GM23248 (cell line): Measurements from ENCODE around the gene TSHZ2. TPM values are rescaled to one million over a fixed set of nuclear protein-coding genes. Genes with fewer than 3 reads are reported as not detected.
"Not testable (repeated sequence)": the region's sequence is repeated elsewhere in the genome, so short reads cannot be mapped to it uniquely, and the experiment has no call there.

Source experiments
- DNase-seq: peaks from one replicate; pipeline ENCODE4 v3.0.0-alpha.2; 2015
- H2AFZ ChIP-seq: fragments of 200-600 bp; sonication (generic); 2 replicates; pipeline ENCODE4 v1.6.1; 2016; ENCODE audit warnings: antibody characterized with exemption
- H3F3A ChIP-seq: fragments of 200-600 bp; sonication (generic); 2 replicates; pipeline ENCODE4 v1.6.1; 2016; ENCODE audit warnings: mild to moderate bottlenecking, antibody characterized with exemption, mixed run types; ENCODE audit not compliant: insufficient read depth
- H3K27ac ChIP-seq: fragments of 200-600 bp; sonication (generic); 2 replicates; pipeline ENCODE4 v1.5.1; 2016; ENCODE audit warnings: mild to moderate bottlenecking
- H3K27me3 ChIP-seq: fragments of 200-600 bp; sonication (generic); replicated peaks from 2 replicates; pipeline ENCODE4 v1.6.1; 2016; ENCODE audit warnings: mild to moderate bottlenecking; ENCODE audit not compliant: insufficient read depth
- H3K36me3 ChIP-seq: fragments of 200-600 bp; sonication (generic); 2 replicates; pipeline ENCODE4 v1.6.1; 2016; ENCODE audit warnings: low read depth, mild to moderate bottlenecking
- H3K4me1 ChIP-seq: fragments of 200-600 bp; sonication (generic); 2 replicates; pipeline ENCODE4 v1.6.1; 2016; ENCODE audit warnings: mild to moderate bottlenecking; ENCODE audit not compliant: insufficient read depth
- H3K4me2 ChIP-seq: fragments of 200-600 bp; sonication (generic); one replicate; pipeline ENCODE4 v1.6.1; 2016; ENCODE audit warnings: mild to moderate bottlenecking; ENCODE audit not compliant: unreplicated experiment
- H3K4me3 ChIP-seq: fragments of 200-600 bp; sonication (generic); 2 replicates; pipeline ENCODE4 v1.5.1; 2016; ENCODE audit warnings: mild to moderate bottlenecking
- H3K79me2 ChIP-seq: fragments of 200-600 bp; sonication (generic); 2 replicates; pipeline ENCODE4 v1.6.1; 2016; ENCODE audit warnings: mild to moderate bottlenecking; ENCODE audit not compliant: insufficient read depth
- H3K9ac ChIP-seq: fragments of 200-600 bp; sonication (generic); 2 replicates; pipeline ENCODE4 v1.6.1; 2016; ENCODE audit warnings: mild to moderate bottlenecking
- H3K9me2 ChIP-seq: fragments of 200-600 bp; sonication (generic); 2 replicates; pipeline ENCODE4 v1.6.1; 2016; ENCODE audit warnings: mixed run types, mild to moderate bottlenecking, moderate library complexity; ENCODE audit not compliant: insufficient read depth
- H3K9me3 ChIP-seq: fragments of 200-600 bp; sonication (generic); one replicate; pipeline ENCODE4 v1.6.1; 2017; ENCODE audit warnings: low read depth
- H4K20me1 ChIP-seq: fragments of 200-600 bp; sonication (generic); 2 replicates; pipeline ENCODE4 v1.6.0; 2016; ENCODE audit not compliant: insufficient read depth
- EZH2 ChIP-seq: fragments of 200-600 bp; sonication (generic); IDR thresholded peaks from 2 replicates; pipeline ENCODE4 v1.6.1; 2018; ENCODE audit warnings: antibody characterized with exemption, mild to moderate bottlenecking; ENCODE audit not compliant: insufficient read depth, poor library complexity, severe bottlenecking
- EZH2phosphoT487 ChIP-seq: fragments of 200-600 bp; sonication (generic); IDR thresholded peaks from 2 replicates; pipeline ENCODE4 v1.6.1; 2018; ENCODE audit warnings: antibody characterized with exemption, moderate library complexity, mild to moderate bottlenecking, low read depth; ENCODE audit not compliant: insufficient read depth
- WGBS, 2 experiments: methylation state at CpG; one replicate each; pipeline ENCODE4 v1.1.6; 2015 to 2017; ENCODE audit warnings: low lambda C conversion rate in 2 of 2, low coverage in 1 of 2; ENCODE audit errors: missing lambda C conversion rate in 2 of 2; 5-methylcytosine and 5-hydroxymethylcytosine counted together
- in situ Hi-C: fragments of 300-500 bp; cut with MboI; formaldehyde crosslinking; loops from 2 replicates; pipeline ENCODE4 v1.15.0; 2020
- polyA plus RNA-seq: library from polyadenylated mRNA; unstranded; fragments of >200 nt; fragmentation: Nextera tagmentation; extraction: Ambion mirVana; gene quantifications from 2 replicates; pipeline ENCODE4 v1.2.1, GENCODE V29; 2016
- total RNA-seq: library from RNA; depleted of rRNA; stranded (reverse); fragments of >200 nt; shearing (Covaris generic); gene quantifications from 2 replicates; pipeline ENCODE4 v1.2.3, GENCODE V29; 2014

The TSHZ2 gene
- total and polyA plus RNA-seq, 2 experiments from 2014 or later = 4.5 to 13.4 TPM

DNA sequence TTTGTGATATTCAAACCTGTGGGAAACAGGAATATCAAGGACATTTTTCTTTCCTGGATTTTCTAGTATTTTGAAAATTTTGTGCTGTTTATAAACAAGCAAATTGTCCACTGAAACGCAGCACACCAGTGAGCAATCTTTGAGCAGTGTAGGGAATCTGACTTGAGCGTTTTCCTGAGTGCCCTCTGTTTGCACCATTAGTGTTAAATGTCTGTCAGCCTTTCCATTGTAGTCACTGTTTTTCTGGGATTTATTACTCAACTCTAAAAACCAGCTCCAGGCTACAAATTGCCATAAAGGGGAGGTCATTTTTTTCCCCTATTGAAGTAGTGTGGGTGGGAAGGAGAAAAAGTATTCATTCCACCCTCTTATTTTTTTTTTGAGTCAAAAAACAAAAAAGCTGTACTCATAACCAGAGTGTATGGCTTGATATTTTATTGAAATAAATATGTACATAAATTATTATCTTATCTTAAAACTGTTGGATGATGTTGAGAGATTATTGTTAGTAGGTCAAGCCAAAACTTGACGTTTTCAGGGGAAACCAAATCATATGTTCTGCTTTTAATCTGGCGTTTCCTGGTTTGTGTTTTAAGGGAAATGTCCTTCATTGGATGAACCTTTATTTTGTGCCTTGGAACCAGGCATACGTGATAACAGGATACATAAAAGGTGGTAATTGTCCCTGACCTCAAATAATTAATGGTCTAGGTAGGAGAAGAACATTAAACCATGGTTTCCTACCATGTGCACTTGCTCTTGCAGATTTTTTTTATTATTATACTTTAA lies 51.8 kb downstream of the TSHZ2 start:
- H3K9me3 ChIP-seq = no peaks in the 10 kb centered on the region
- peaks cover 23% of the 10 kb centered on the region for H3F3A ChIP-seq
- peak; percentile 83 for DNase-seq

DNA sequence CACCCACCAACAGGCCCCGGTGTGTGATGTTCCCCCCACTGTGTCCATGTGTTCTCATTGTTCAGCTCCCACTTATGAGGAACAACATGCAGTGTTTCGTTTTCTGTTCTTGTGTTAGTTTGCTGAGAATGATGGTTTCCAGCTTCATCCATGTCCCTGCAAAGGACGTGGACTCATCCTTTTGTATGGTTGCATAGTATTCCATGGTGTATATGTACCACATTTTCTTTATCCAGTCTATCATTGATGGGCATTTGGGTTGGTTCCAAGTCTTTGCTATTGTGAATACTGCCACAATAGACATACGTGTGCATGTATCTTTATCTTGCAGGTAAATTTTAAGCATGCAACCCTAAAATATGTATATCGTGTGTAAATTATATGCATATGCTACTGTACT lies 52.5 kb downstream of the TSHZ2 start:
- H3K27ac ChIP-seq, H3K9ac ChIP-seq, H3K4me3 ChIP-seq, H3K9me3 ChIP-seq, H4K20me1 ChIP-seq, H2AFZ ChIP-seq, H3K79me2 ChIP-seq, in situ Hi-C loops, H3K4me2 ChIP-seq, H3K27me3 ChIP-seq, H3K9me2 ChIP-seq, DNase-seq, H3K36me3 ChIP-seq: not testable (repeated sequence)
- 90 to 94% methylated on average over 5 of the region's 5 CpGs for WGBS, 2 experiments
- peaks cover 30% of the 10 kb centered on the region for H3F3A ChIP-seq
- peaks cover 31% of the 10 kb centered on the region for H3K4me1 ChIP-seq

More for the DNA sequence above, 51.8 kb downstream of the TSHZ2 start:
- peak overlapping the region; percentile 66 for H3K4me2 ChIP-seq
- no peaks in the 10 kb centered on the region for H3K27me3 ChIP-seq
- peak overlapping the region; percentile 46 for H3K9ac ChIP-seq
- H3K27ac ChIP-seq = peak overlapping the region; percentile 58
- in situ Hi-C loops = no loop called here
- H3K4me3 ChIP-seq = no peak overlapping the region
- no peaks in the 10 kb centered on the region for H3K36me3 ChIP-seq
- no peaks in the 10 kb centered on the region for H3K9me2 ChIP-seq
- peaks cover 27% of the 10 kb centered on the region for H3K4me1 ChIP-seq
- H3K79me2 ChIP-seq = peaks cover 9% of the 10 kb centered on the region; the same call in 1 of the 2 replicates
- TF ChIP-seq EZH2 = no peak
- TF ChIP-seq EZH2phosphoT487 = no peak
- H2AFZ ChIP-seq = peak overlapping the region; percentile 2
- H4K20me1 ChIP-seq = no peaks in the 10 kb centered on the region
- WGBS, 2 experiments = 25 to 36% methylated on average over 5 of the region's 5 CpGs

DNA sequence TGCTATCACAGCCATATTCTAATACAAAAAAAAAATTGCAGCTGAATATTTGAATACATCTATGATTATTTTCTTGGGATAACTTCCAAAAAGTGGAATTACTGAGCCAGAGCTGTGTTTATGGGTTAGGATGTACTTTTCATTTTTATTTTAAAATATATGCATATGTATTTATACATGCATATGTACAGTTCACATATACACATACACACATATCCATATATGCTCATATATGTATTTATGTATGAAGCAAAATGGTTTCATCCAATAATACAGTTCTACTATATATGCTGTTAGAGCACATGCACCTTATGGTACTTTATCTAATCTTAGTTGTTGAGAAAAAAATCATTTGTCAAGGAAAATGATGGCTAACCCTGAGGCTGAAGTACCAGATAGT lies 54.9 kb downstream of the TSHZ2 start:
- no peak for DNase-seq
- Histone ChIP-seq H3K4me2 (no peak overlapping the region), H3K27me3 (no peaks in the 10 kb centered on the region), H3K36me3 (no peaks in the 10 kb centered on the region), H3K9me3 (no peaks in the 10 kb centered on the region), H3K9ac (no peak overlapping the region), H4K20me1 (no peaks in the 10 kb centered on the region), H2AFZ (no peak overlapping the region), H3K79me2 (peaks cover 9% of the 10 kb centered on the region; the same call in 1 of the 2 replicates), H3K9me2 (no peaks in the 10 kb centered on the region), H3K27ac (no peak overlapping the region), H3F3A (peaks cover 41% of the 10 kb centered on the region), H3K4me1 (peaks cover 41% of the 10 kb centered on the region), H3K4me3 (no peak overlapping the region)
- in situ Hi-C loops = no loop called here
- no peak for TF ChIP-seq EZH2phosphoT487
- no peak for TF ChIP-seq EZH2

DNA sequence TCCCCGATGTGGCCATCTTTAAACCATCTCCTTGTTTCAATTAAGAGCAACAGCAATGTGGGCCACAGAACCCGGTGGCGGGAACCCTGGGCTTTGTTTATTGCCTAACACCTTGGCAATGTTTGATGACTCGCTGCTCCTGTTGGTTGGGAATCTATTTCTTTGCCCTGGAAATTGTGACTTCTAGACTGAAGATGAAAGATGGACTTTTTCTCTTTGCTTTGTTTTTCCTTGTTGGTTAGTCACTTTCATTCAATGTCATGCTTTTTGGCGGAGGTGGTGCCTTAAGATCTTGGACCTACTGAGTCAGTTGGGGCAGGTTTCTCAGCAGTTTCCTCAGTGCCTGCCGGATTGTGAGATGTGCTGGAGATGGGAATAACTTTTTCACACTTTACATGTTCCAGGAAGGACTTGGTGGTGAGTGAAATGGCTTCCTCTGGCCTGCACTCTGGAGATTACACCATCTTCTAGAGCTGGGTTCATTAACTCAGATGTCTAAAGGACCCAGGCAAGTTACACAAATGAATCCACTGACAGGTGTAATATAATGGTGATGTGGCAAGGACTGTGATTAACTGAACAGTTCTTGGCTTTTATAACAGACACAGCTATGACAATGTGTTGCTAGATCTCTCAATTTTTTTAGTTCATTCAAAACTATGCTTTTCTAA lies 56.3 kb downstream of the TSHZ2 start:
- no peak overlapping the region for H3K4me2 ChIP-seq
- H3K9me3 ChIP-seq = no peaks in the 10 kb centered on the region
- no peak overlapping the region for H3K9ac ChIP-seq
- H4K20me1 ChIP-seq = no peaks in the 10 kb centered on the region
- no peak overlapping the region for H2AFZ ChIP-seq
- no peak overlapping the region for H3K4me3 ChIP-seq
- peak overlapping the region; percentile 61 for H3K27ac ChIP-seq
- 79 to 85% methylated on average over 6 of the region's 6 CpGs for WGBS, 2 experiments
- H3K4me1 ChIP-seq = peaks cover 41% of the 10 kb centered on the region
- no peaks in the 10 kb centered on the region for H3K27me3 ChIP-seq
- no peak for TF ChIP-seq EZH2
- H3K36me3 ChIP-seq = no peaks in the 10 kb centered on the region
- peak; percentile 79 for DNase-seq
- in situ Hi-C loops = no loop called here
- no peaks in the 10 kb centered on the region for H3K79me2 ChIP-seq
- H3K9me2 ChIP-seq = no peaks in the 10 kb centered on the region
- H3F3A ChIP-seq = peaks cover 44% of the 10 kb centered on the region
